ENCODE measurements around the gene FAM124A. TPM values are rescaled to one million over a fixed set of nuclear protein-coding genes. Genes with fewer than 3 reads are reported as not detected.
A peak's percentile ranks its signal among the peaks of the same experiment; 100 is the strongest.

FAM124A gene
- total RNA-seq = not detected

- H3K4me3 Mint-ChIP-seq = peak within 1 kb of the TSS; percentile 70
- DNase-seq (peak; percentile 51), ATAC-seq (peak; percentile 93)
- H3K27ac Mint-ChIP-seq = no peak within 1 kb of the TSS
- H3K4me1 Mint-ChIP-seq (ENCODE audit: low read depth) = peaks cover 4% of the 10 kb centered on the region
- ChIA-PET POLR2A (no interaction called here), CTCF (interaction anchor here (0.9 kb wide), 1 partner anchor 11 kb away, joined by 3 read pairs; no protein-coding TSS in a partner anchor)
- no peaks in the 10 kb centered on the region for H3K36me3 Mint-ChIP-seq (ENCODE audit: low read depth)
- no peaks in the 10 kb centered on the region for H3K9me3 Mint-ChIP-seq (ENCODE audit: insufficient read depth)
- H3K27me3 Mint-ChIP-seq (ENCODE audit: low read depth) = peaks cover 48% of the 10 kb centered on the region
Measured at GRCh38 chr13:51222037-51222685, at the start of gene FAM124A. Gene FAM124A (plus strand): TSS chr13:51222398. CDS start chr13:51222502, 104 bp downstream.

- H3K27me3 Mint-ChIP-seq (ENCODE audit: low read depth) = peaks cover 15% of the 10 kb centered on the region
- DNase-seq (no peak), ATAC-seq (no peak)
- no peak overlapping the region for H3K27ac Mint-ChIP-seq
- H3K4me3 Mint-ChIP-seq = no peak overlapping the region
- H3K9me3 Mint-ChIP-seq (ENCODE audit: insufficient read depth) = no peaks in the 10 kb centered on the region
- no peaks in the 10 kb centered on the region for H3K4me1 Mint-ChIP-seq (ENCODE audit: low read depth)
- no peaks in the 10 kb centered on the region for H3K36me3 Mint-ChIP-seq (ENCODE audit: low read depth)
- ChIA-PET CTCF (no interaction called here), POLR2A (no interaction called here)
Measured at GRCh38 chr13:51175021-51175420, 47.2 kb upstream of the FAM124A start.

- CTCF ChIA-PET = no interaction called here
- H3K36me3 Mint-ChIP-seq (ENCODE audit: low read depth) = no peaks in the 10 kb centered on the region
- H3K9me3 Mint-ChIP-seq (ENCODE audit: insufficient read depth) = no peaks in the 10 kb centered on the region
- no peak overlapping the region for H3K27ac Mint-ChIP-seq
- ATAC-seq (no peak), DNase-seq (no peak)
- POLR2A ChIA-PET = no interaction called here
- H3K27me3 Mint-ChIP-seq (ENCODE audit: low read depth) = peaks cover 19% of the 10 kb centered on the region
- no peaks in the 10 kb centered on the region for H3K4me1 Mint-ChIP-seq (ENCODE audit: low read depth)
- no peak overlapping the region for H3K4me3 Mint-ChIP-seq
Measured at GRCh38 chr13:51175639-51176038, 46.6 kb upstream of the FAM124A start.

GRCh38 chr13:51177188-51177587 lies 45.0 kb upstream of the FAM124A start:
- H3K4me1 Mint-ChIP-seq (ENCODE audit: low read depth) = no peaks in the 10 kb centered on the region
- ATAC-seq = no peak
- no peak overlapping the region for H3K27ac Mint-ChIP-seq
- CTCF ChIA-PET = no interaction called here
- no peak for DNase-seq
- no peak overlapping the region for H3K4me3 Mint-ChIP-seq
- POLR2A ChIA-PET = no interaction called here
- peaks cover 23% of the 10 kb centered on the region for H3K27me3 Mint-ChIP-seq (ENCODE audit: low read depth)
- H3K36me3 Mint-ChIP-seq (ENCODE audit: low read depth) = no peaks in the 10 kb centered on the region
- H3K9me3 Mint-ChIP-seq (ENCODE audit: insufficient read depth) = no peaks in the 10 kb centered on the region

GRCh38 chr13:51178456-51179074 lies 43.6 kb upstream of the FAM124A start:
- ChIA-PET CTCF (no interaction called here), POLR2A (no interaction called here)
- no peaks in the 10 kb centered on the region for H3K4me1 Mint-ChIP-seq (ENCODE audit: low read depth)
- DNase-seq = no peak
- no peaks in the 10 kb centered on the region for H3K9me3 Mint-ChIP-seq (ENCODE audit: insufficient read depth)
- H3K27ac Mint-ChIP-seq = no peak overlapping the region
- no peak overlapping the region for H3K4me3 Mint-ChIP-seq
- no peak for ATAC-seq
- peaks cover 31% of the 10 kb centered on the region for H3K27me3 Mint-ChIP-seq (ENCODE audit: low read depth)
- no peaks in the 10 kb centered on the region for H3K36me3 Mint-ChIP-seq (ENCODE audit: low read depth)

- H3K9me3 Mint-ChIP-seq (ENCODE audit: insufficient read depth) = no peaks in the 10 kb centered on the region
- CTCF ChIA-PET = no interaction called here
- DNase-seq (no peak), ATAC-seq (no peak)
- H3K4me3 Mint-ChIP-seq = no peak overlapping the region
- H3K27ac Mint-ChIP-seq = no peak overlapping the region
- no peaks in the 10 kb centered on the region for H3K36me3 Mint-ChIP-seq (ENCODE audit: low read depth)
- H3K27me3 Mint-ChIP-seq (ENCODE audit: low read depth) = peaks cover 37% of the 10 kb centered on the region
- no peaks in the 10 kb centered on the region for H3K4me1 Mint-ChIP-seq (ENCODE audit: low read depth)
- POLR2A ChIA-PET = no interaction called here
Measured at GRCh38 chr13:51179432-51179971, 42.7 kb upstream of the FAM124A start.

GRCh38 chr13:51180853-51181511 lies 41.2 kb upstream of the FAM124A start:
- Mint-ChIP-seq H3K4me3 (no peak overlapping the region), H3K27me3 (ENCODE audit: low read depth) (peaks cover 42% of the 10 kb centered on the region), H3K9me3 (ENCODE audit: insufficient read depth) (no peaks in the 10 kb centered on the region), H3K4me1 (ENCODE audit: low read depth) (no peaks in the 10 kb centered on the region), H3K36me3 (ENCODE audit: low read depth) (no peaks in the 10 kb centered on the region), H3K27ac (no peak overlapping the region)
- ATAC-seq = no peak
- POLR2A ChIA-PET = no interaction called here
- no peak for DNase-seq
- CTCF ChIA-PET = no interaction called here

- no peak overlapping the region for H3K27ac Mint-ChIP-seq
- no peaks in the 10 kb centered on the region for H3K9me3 Mint-ChIP-seq (ENCODE audit: insufficient read depth)
- peaks cover 42% of the 10 kb centered on the region for H3K27me3 Mint-ChIP-seq (ENCODE audit: low read depth)
- H3K36me3 Mint-ChIP-seq (ENCODE audit: low read depth) = no peaks in the 10 kb centered on the region
- H3K4me1 Mint-ChIP-seq (ENCODE audit: low read depth) = no peaks in the 10 kb centered on the region
- ATAC-seq (no peak), DNase-seq (no peak)
- ChIA-PET CTCF (no interaction called here), POLR2A (no interaction called here)
- no peak overlapping the region for H3K4me3 Mint-ChIP-seq
Measured at GRCh38 chr13:51181786-51182383, 40.3 kb upstream of the FAM124A start.

GRCh38 chr13:51191743-51192142 lies 30.5 kb upstream of the FAM124A start:
- no peaks in the 10 kb centered on the region for H3K36me3 Mint-ChIP-seq (ENCODE audit: low read depth)
- H3K4me1 Mint-ChIP-seq (ENCODE audit: low read depth) = no peaks in the 10 kb centered on the region
- ATAC-seq (no peak), DNase-seq (no peak)
- no peak overlapping the region for H3K4me3 Mint-ChIP-seq
- CTCF ChIA-PET = no interaction called here
- peaks cover 19% of the 10 kb centered on the region for H3K27me3 Mint-ChIP-seq (ENCODE audit: low read depth)
- no peaks in the 10 kb centered on the region for H3K9me3 Mint-ChIP-seq (ENCODE audit: insufficient read depth)
- no peak overlapping the region for H3K27ac Mint-ChIP-seq
- POLR2A ChIA-PET = no interaction called here

- H3K9me3 Mint-ChIP-seq (ENCODE audit: insufficient read depth) = no peaks in the 10 kb centered on the region
Measured at GRCh38 chr13:51192348-51192747, 29.9 kb upstream of the FAM124A start.

GRCh38 chr13:51193387-51193786 lies 28.8 kb upstream of the FAM124A start:
- ATAC-seq (no peak), DNase-seq (no peak)
- Mint-ChIP-seq H3K9me3 (ENCODE audit: insufficient read depth) (no peaks in the 10 kb centered on the region), H3K36me3 (ENCODE audit: low read depth) (no peaks in the 10 kb centered on the region), H3K27ac (no peak overlapping the region), H3K27me3 (ENCODE audit: low read depth) (peaks cover 16% of the 10 kb centered on the region), H3K4me1 (ENCODE audit: low read depth) (no peaks in the 10 kb centered on the region), H3K4me3 (no peak overlapping the region)
- CTCF ChIA-PET = interaction anchor here (2.1 kb wide), 1 partner anchor 93 kb away, joined by 7 read pairs; no protein-coding TSS in a partner anchor
- POLR2A ChIA-PET = no interaction called here

More at GRCh38 chr13:51192348-51192747, 29.9 kb upstream of the FAM124A start:
- DNase-seq = no peak
- H3K4me1 Mint-ChIP-seq (ENCODE audit: low read depth) = no peaks in the 10 kb centered on the region
- H3K27ac Mint-ChIP-seq = no peak overlapping the region
- ChIA-PET POLR2A (no interaction called here), CTCF (interaction anchor here (2.1 kb wide), 1 partner anchor 94 kb away, joined by 7 read pairs; no protein-coding TSS in a partner anchor)
- peaks cover 16% of the 10 kb centered on the region for H3K27me3 Mint-ChIP-seq (ENCODE audit: low read depth)
- no peak for ATAC-seq
- H3K36me3 Mint-ChIP-seq (ENCODE audit: low read depth) = no peaks in the 10 kb centered on the region
- H3K4me3 Mint-ChIP-seq = no peak overlapping the region

- CTCF ChIA-PET = interaction anchor here (0.6 kb wide), 1 partner anchor 1099 kb away, joined by 3 read pairs; no protein-coding TSS in a partner anchor
- POLR2A ChIA-PET = no interaction called here
- H3K4me3 Mint-ChIP-seq = no peak overlapping the region
Measured at GRCh38 chr13:51194942-51195341, 27.3 kb upstream of the FAM124A start.

More at GRCh38 chr13:51194942-51195341, 27.3 kb upstream of the FAM124A start:
- no peaks in the 10 kb centered on the region for H3K36me3 Mint-ChIP-seq (ENCODE audit: low read depth)
- no peaks in the 10 kb centered on the region for H3K4me1 Mint-ChIP-seq (ENCODE audit: low read depth)
- H3K27ac Mint-ChIP-seq = no peak overlapping the region
- ATAC-seq (no peak), DNase-seq (no peak)
- peaks cover 14% of the 10 kb centered on the region for H3K27me3 Mint-ChIP-seq (ENCODE audit: low read depth)
- H3K9me3 Mint-ChIP-seq (ENCODE audit: insufficient read depth) = no peaks in the 10 kb centered on the region
